ENCODE results near the gene SERPINB7.
"Not testable (repeated sequence)": the region's sequence is repeated elsewhere in the genome, so short reads cannot be mapped to it uniquely, and the experiment has no call there.

The SERPINB7 gene

DNA sequence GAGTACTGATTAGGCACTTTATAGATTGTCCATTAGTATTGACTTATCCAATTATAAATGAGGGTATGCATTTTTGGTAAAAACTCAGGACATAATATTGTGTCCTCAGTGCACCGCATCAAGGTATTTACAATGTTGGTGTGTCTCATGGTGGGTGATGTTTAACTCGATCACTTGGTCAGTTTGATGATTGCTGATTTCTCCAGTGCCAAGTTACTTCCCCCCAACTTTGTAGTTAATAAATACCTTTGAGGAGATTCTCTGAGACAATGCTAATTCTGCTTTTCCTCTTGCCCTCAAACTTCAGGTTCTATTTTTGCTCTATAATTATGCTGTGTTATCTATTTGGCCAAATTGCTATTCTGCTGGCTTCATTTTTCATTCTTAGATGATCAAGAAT lies 28.2 kb upstream of the SERPINB7 start:
- no peak overlapping the region for H3K4me3 ChIP-seq (ENCODE audit: low read depth, low read length)
- DNase-seq (ENCODE audit: low read depth): no peak
- in situ Hi-C loops (cut with HindIII; ENCODE audit: low sequenced_read_pairs): no loop called here
- TF ChIP-seq, protein P1, sequence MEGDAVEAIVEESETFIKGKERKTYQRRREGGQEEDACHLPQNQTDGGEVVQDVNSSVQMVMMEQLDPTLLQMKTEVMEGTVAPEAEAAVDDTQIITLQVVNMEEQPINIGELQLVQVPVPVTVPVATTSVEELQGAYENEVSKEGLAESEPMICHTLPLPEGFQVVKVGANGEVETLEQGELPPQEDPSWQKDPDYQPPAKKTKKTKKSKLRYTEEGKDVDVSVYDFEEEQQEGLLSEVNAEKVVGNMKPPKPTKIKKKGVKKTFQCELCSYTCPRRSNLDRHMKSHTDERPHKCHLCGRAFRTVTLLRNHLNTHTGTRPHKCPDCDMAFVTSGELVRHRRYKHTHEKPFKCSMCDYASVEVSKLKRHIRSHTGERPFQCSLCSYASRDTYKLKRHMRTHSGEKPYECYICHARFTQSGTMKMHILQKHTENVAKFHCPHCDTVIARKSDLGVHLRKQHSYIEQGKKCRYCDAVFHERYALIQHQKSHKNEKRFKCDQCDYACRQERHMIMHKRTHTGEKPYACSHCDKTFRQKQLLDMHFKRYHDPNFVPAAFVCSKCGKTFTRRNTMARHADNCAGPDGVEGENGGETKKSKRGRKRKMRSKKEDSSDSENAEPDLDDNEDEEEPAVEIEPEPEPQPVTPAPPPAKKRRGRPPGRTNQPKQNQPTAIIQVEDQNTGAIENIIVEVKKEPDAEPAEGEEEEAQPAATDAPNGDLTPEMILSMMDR (IDR thresholded peaks at IDR 0.05; ENCODE audit: low read depth, low read length, missing control alignments): no peak

DNA sequence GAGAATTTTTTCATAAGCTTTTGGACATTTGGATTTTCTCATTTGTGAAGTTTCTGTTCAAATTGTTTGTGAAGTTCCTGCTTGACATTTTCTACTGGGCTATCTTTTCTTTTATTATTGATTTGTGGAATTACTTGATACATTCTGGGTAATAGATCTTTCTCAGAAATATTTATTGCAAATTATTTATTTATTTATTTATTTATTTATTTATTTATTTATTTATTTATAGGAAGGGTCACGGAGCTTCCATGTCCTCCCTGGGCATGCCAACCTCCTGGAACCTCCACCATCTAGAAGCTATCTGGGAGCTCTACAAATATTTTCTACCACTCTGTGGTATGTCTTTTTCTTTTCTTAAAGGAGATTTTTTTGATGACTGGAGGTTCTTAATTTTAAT lies 25.7 kb upstream of the SERPINB7 start:
- no peak overlapping the region for H3K4me3 ChIP-seq (ENCODE audit: low read depth, low read length)

DNA sequence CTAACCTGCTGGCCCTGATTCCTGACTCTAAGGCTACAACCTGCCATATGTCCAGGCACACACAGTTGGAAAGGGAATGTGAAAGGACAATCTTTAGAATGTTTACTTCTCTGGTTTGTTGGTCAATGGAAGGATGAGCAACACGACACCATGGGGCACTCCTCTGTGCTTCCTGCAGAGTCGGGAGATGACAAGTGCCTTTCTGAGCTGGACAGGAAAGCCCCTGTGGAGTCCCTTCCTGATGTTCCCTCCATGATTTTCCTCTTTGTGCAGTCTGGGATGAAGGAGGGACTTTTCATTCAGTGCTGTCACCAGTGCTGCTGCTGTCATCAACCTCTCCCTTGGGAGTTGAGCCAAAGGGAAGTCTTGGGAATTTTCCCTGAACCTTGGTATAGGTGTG lies 22.6 kb upstream of the SERPINB7 start:
- in situ Hi-C loops (cut with HindIII; ENCODE audit: low sequenced_read_pairs): no loop called here
- H3K4me3 ChIP-seq (ENCODE audit: low read depth, low read length): no peak overlapping the region
- TF ChIP-seq, protein P1 (IDR thresholded peaks at IDR 0.05; ENCODE audit: low read depth, low read length, missing control alignments): no peak
- no peak for DNase-seq (ENCODE audit: low read depth)

More for the DNA sequence above, 25.7 kb upstream of the SERPINB7 start:
- DNase-seq (ENCODE audit: low read depth): no peak
- in situ Hi-C loops (cut with HindIII; ENCODE audit: low sequenced_read_pairs): no loop called here
- TF ChIP-seq, protein P1 (IDR thresholded peaks at IDR 0.05; ENCODE audit: low read depth, low read length, missing control alignments): no peak

DNA sequence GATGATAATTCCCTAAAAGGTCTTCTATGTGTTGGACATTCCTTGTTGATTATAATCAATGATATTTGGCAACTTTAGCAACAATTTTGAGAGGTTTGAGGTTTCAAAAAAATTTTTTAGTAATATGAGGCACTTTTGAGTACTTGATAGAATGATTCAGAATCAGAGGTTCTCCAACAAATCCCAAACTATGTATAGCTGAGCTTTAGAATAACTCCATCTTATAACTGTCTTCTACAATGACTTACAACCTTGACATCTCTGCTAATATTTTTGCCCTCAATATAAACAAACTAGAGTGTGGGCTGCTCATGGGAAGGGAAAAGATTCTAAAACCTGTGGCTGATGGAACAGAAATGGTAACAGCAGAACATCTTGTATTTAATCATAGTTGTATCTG lies 21.5 kb upstream of the SERPINB7 start:
- in situ Hi-C loops (cut with HindIII; ENCODE audit: low sequenced_read_pairs): no loop called here
- TF ChIP-seq, protein P1 (IDR thresholded peaks at IDR 0.05; ENCODE audit: low read depth, low read length, missing control alignments): no peak

DNA sequence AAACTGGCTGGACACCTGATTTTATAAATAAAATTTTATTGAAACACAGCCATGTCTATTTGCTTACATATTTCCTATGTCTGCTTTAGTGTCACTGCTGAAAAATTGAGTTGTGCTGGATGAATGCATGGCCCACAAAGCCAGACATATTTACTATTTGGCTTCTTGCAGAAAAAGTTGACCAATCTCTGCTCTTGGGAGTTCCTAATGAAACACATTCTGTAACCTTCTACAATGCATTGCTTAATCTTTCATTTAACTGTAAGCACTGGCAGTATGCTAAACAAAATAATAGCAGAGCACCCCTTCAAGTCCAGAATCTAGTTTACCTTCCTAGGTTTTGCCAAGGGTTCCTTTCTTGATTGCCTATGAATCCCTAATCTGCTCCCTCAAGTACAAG lies 17.7 kb upstream of the SERPINB7 start:
- DNase-seq (ENCODE audit: low read depth): no peak

More for the DNA sequence above, 21.5 kb upstream of the SERPINB7 start:
- no peak for DNase-seq (ENCODE audit: low read depth)
- H3K4me3 ChIP-seq (ENCODE audit: low read depth, low read length): no peak overlapping the region

DNA sequence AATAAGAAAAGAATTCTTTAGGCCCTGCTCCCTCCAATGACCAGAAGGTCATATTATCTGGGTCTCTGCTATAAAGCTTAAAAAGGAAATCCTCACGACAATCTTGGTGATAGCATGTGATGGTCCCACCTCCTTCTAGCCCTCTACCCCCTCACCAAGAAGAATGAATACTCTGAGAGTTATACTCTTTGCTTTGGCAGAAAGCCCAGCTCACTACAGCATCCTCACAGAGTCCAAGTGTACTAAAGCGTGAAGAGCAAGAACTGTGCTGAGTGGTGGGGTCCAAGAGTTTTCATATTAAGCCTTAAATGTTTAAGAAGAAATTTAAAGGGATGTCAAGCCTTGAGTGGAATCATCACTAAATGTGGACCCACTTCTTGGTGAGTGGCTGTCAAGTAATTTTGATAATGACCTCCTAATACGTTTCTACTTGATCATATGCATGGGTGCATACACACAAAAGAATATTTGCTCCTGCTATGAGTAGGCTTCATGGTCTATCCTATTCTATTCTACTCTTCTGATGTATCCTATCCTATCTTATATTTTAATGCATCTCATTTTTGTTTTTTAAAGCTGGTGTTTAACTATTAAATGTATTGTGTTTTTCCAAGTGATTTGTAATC lies 16.5 kb upstream of the SERPINB7 start:
- in situ Hi-C loops (cut with HindIII; ENCODE audit: low sequenced_read_pairs): no loop called here
- DNase-seq (ENCODE audit: low read depth): peak; percentile 16
- TF ChIP-seq, protein P1 (IDR thresholded peaks at IDR 0.05; ENCODE audit: low read depth, low read length, missing control alignments): no peak
- H3K4me3 ChIP-seq (ENCODE audit: low read depth, low read length): no peak overlapping the region

More for the DNA sequence above, 17.7 kb upstream of the SERPINB7 start:
- TF ChIP-seq, protein P1 (IDR thresholded peaks at IDR 0.05; ENCODE audit: low read depth, low read length, missing control alignments): no peak
- H3K4me3 ChIP-seq (ENCODE audit: low read depth, low read length): no peak overlapping the region
- in situ Hi-C loops (cut with HindIII; ENCODE audit: low sequenced_read_pairs): no loop called here

DNA sequence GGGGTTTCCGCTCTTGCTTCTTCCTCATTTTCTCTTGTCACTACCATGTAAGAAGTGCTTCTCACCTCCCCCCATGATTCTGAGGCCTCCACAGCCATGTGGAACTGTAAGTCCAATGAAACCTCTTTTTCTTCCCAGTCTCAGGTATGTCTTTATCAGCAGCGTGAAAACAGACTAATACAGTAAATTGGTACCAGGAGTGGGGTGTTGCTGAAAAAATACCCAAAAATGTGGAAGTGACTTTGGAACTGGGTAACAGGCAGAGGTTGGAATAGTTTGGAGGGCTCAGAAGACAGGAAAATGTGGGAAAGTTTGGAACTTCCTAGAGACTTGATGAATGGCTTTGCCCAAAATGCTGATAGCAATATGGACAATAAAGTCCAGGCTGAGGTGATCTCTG lies 15.4 kb upstream of the SERPINB7 start:
- DNase-seq (ENCODE audit: low read depth); in situ Hi-C loops (cut with HindIII; ENCODE audit: low sequenced_read_pairs); H3K4me3 ChIP-seq (ENCODE audit: low read depth, low read length): not testable (repeated sequence)
